ENCODE results near the gene RPS6KA1. TPM values are rescaled to one million over a fixed set of nuclear protein-coding genes. Genes with fewer than 3 reads are reported as not detected.

The RPS6KA1 gene
- total and polyA plus RNA-seq, 9 of the 15 experiments (the other 6 are each of a cell fraction or from before 2014, with no cell fraction given): 2.4 to 61.0 (median 35.5) TPM

DNA sequence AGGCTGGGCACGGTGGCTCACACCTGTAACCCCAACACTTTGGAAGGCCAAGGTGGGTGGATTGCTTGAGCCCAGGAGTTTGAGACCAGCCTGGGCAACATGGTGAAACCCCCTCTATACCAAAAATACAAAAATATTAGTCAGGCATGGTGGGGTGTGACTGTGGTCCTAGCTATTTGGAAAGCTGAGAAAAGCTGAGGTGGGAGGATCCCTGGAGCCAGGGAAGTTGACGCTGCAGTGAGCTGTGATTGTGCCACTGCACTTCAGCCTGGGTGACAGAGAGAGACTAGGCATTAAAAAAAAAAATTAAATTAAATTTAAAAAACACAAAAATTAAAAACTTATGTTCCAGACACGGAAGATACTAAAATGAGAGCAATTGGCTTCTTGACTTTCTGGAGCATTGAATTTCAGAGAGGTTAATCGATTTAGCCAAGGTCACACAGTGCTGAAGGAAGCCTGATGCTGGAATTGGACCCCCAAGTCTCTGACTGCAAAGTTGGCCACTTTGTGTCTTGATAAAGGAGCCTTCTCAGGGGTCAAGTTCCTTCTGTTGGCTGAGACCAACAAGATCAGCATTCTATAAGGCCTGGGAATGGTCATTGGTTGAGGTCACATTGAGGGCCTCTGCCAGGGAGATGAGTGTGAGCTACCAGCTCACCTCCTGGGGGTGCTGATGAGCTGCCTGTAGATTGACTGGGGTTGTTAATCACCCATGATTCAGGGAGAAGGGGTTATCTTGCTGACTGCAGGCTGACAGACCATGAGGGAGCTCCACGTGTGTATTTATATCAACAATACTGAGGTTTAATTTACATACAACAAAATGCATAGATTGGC, 54.3 kb downstream of the RPS6KA1 start (continued):
- TF ChIP-seq FOXK1 (CRISPR knock-in tag; IDR thresholded peaks at IDR 0.05; ENCODE audit: borderline replicate concordance): 0 out of 2 replicates have a peak, but pooled peaks have one; percentile 32
- no peak; the same call in 1 of the 2 replicates for TF ChIP-seq TARDBP (IDR thresholded peaks at IDR 0.05)
- TF ChIP-seq, protein P1, sequence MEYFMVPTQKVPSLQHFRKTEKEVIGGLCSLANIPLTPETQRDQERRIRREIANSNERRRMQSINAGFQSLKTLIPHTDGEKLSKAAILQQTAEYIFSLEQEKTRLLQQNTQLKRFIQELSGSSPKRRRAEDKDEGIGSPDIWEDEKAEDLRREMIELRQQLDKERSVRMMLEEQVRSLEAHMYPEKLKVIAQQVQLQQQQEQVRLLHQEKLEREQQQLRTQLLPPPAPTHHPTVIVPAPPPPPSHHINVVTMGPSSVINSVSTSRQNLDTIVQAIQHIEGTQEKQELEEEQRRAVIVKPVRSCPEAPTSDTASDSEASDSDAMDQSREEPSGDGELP (CRISPR knock-in tag; IDR thresholded peaks at IDR 0.05; ENCODE audit: borderline replicate concordance): peak; percentile 59; the same call in 1 of the 2 replicates
- no peak for TF ChIP-seq JUNB (CRISPR knock-in tag; conservative IDR thresholded peaks at IDR 0.05)
- 0 out of 2 replicates have a peak, but pooled peaks have one; percentile 49 for TF ChIP-seq GABPB1 (CRISPR knock-in tag; IDR thresholded peaks at IDR 0.05)
- TF ChIP-seq, protein P2, sequence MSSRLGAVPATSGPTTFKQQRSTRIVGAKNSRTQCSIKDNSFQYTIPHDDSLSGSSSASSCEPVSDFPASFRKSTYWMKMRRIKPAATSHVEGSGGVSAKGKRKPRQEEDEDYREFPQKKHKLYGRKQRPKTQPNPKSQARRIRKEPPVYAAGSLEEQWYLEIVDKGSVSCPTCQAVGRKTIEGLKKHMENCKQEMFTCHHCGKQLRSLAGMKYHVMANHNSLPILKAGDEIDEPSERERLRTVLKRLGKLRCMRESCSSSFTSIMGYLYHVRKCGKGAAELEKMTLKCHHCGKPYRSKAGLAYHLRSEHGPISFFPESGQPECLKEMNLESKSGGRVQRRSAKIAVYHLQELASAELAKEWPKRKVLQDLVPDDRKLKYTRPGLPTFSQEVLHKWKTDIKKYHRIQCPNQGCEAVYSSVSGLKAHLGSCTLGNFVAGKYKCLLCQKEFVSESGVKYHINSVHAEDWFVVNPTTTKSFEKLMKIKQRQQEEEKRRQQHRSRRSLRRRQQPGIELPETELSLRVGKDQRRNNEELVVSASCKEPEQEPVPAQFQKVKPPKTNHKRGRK (tag; IDR thresholded peaks at IDR 0.05): no peak
- peak; percentile 13; the same call in 1 of the 2 replicates for TF ChIP-seq MTA2 (IDR thresholded peaks at IDR 0.05; ENCODE audit: low read depth)
- TF ChIP-seq DACH1 (IDR thresholded peaks at IDR 0.05; ENCODE audit: partially characterized antibody): peak; percentile 33
- no peak for TF ChIP-seq FOS (IDR thresholded peaks at IDR 0.05; ENCODE audit: extremely low read depth, insufficient read length)
- TF ChIP-seq, protein P3, sequence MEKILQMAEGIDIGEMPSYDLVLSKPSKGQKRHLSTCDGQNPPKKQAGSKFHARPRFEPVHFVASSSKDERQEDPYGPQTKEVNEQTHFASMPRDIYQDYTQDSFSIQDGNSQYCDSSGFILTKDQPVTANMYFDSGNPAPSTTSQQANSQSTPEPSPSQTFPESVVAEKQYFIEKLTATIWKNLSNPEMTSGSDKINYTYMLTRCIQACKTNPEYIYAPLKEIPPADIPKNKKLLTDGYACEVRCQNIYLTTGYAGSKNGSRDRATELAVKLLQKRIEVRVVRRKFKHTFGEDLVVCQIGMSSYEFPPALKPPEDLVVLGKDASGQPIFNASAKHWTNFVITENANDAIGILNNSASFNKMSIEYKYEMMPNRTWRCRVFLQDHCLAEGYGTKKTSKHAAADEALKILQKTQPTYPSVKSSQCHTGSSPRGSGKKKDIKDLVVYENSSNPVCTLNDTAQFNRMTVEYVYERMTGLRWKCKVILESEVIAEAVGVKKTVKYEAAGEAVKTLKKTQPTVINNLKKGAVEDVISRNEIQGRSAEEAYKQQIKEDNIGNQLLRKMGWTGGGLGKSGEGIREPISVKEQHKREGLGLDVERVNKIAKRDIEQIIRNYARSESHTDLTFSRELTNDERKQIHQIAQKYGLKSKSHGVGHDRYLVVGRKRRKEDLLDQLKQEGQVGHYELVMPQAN (IDR thresholded peaks at IDR 0.05; ENCODE audit: borderline replicate concordance): peak; percentile 69; the same call in 1 of the 2 replicates
- TF ChIP-seq ZNF785 (CRISPR knock-in tag; IDR thresholded peaks at IDR 0.05): no peak
- TF ChIP-seq MXI1 (IDR thresholded peaks at IDR 0.05; ENCODE audit: low read depth, low read length): peak; percentile 75
- 0 out of 2 replicates have a peak, but pooled peaks have one; percentile 42 for TF ChIP-seq SMARCA4 (IDR thresholded peaks at IDR 0.05)
- TF ChIP-seq RAD21 (CRISPR knock-in tag; conservative IDR thresholded peaks at IDR 0.05 in 1 of 2, IDR thresholded peaks at IDR 0.05 in 1 of 2): peak; percentile 66 to 86
- TF ChIP-seq CREBBP (IDR thresholded peaks at IDR 0.05; ENCODE audit: low read depth, low read length): no peak
- TF ChIP-seq BCOR (IDR thresholded peaks at IDR 0.05): peak; percentile 95
- TF ChIP-seq ESRRA (IDR thresholded peaks at IDR 0.05; ENCODE audit: borderline replicate concordance, low read depth): peak; percentile 67; the same call in 1 of the 2 replicates
- no peak for TF ChIP-seq ZC3H4 (CRISPR knock-in tag; IDR thresholded peaks at IDR 0.05; ENCODE audit: borderline replicate concordance)
- no peak for TF ChIP-seq ZNF561 (CRISPR knock-in tag; conservative IDR thresholded peaks at IDR 0.05)
- TF ChIP-seq BHLHE40 (IDR thresholded peaks at IDR 0.05; ENCODE audit: low read length): peak; percentile 73; the same call in 1 of the 2 replicates
- TF ChIP-seq, protein P4, sequence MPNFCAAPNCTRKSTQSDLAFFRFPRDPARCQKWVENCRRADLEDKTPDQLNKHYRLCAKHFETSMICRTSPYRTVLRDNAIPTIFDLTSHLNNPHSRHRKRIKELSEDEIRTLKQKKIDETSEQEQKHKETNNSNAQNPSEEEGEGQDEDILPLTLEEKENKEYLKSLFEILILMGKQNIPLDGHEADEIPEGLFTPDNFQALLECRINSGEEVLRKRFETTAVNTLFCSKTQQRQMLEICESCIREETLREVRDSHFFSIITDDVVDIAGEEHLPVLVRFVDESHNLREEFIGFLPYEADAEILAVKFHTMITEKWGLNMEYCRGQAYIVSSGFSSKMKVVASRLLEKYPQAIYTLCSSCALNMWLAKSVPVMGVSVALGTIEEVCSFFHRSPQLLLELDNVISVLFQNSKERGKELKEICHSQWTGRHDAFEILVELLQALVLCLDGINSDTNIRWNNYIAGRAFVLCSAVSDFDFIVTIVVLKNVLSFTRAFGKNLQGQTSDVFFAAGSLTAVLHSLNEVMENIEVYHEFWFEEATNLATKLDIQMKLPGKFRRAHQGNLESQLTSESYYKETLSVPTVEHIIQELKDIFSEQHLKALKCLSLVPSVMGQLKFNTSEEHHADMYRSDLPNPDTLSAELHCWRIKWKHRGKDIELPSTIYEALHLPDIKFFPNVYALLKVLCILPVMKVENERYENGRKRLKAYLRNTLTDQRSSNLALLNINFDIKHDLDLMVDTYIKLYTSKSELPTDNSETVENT (CRISPR knock-in tag; IDR thresholded peaks at IDR 0.05): no peak
- TF ChIP-seq STAT5A (IDR thresholded peaks at IDR 0.05; ENCODE audit: borderline replicate concordance, low read length): peak; percentile 57
